ENCODE results near the gene EEF1A1. TPM values are rescaled to one million over a fixed set of nuclear protein-coding genes. Genes with fewer than 3 reads are reported as not detected.
"Not testable (repeated sequence)": the region's sequence is repeated elsewhere in the genome, so short reads cannot be mapped to it uniquely, and the experiment has no call there.

EEF1A1 gene
- total RNA-seq, 4 donors from 2014 or later: 2,654 to 8,743 (median 5,443) TPM

- peaks cover 20 to 62% (median 38%) of the 10 kb centered on the region in 4 donors for H3K4me1 ChIP-seq
- H3K4me3 ChIP-seq: peak overlapping the region; percentile 78 to 95 (median 79)
- 0 to 4% methylated on average over 4 to 37 of the region's 56 CpGs for WGBS, 2 donors (ENCODE audit: low coverage in 1 of 2)
- intact Hi-C loops (cut with DNase I; ENCODE audit: low total_unique reads): loop anchor here (10.0 kb wide), 1 partner anchor 65 kb away; no protein-coding TSS in a partner anchor
- H3K36me3 ChIP-seq: peaks cover 0 to 22% (median 9%) of the 10 kb centered on the region in 4 donors
- no peaks in the 10 kb centered on the region for H3K9me3 ChIP-seq
- H3K27me3 ChIP-seq: no peaks in the 10 kb centered on the region
- peak overlapping the region; percentile 97 to 100 (median 99) for H3K27ac ChIP-seq
- TF ChIP-seq EP300 (IDR thresholded peaks at IDR 0.05; ENCODE audit: low read depth) (no peak), POLR2AphosphoS5 (IDR thresholded peaks at IDR 0.05) (peak; percentile 40 to 82 (median 73))
- peak; percentile 78 for DNase-seq
- in situ Hi-C loops (cut with MboI; ENCODE audit: low pct_ligation_motif_present in 1 of 4, low pct_unique_long_range_greater_than_20kb in 1 of 4, low sequenced_read_pairs in 3 of 4): loop anchor here in 3 of 4 donors (10.0 to 25.0 kb wide), 3 partner anchors 55 to 92 kb away; no protein-coding TSS in a partner anchor
Measured at GRCh38 chr6:73519926-73520687, 725 bp downstream of the EEF1A1 start.

DNA sequence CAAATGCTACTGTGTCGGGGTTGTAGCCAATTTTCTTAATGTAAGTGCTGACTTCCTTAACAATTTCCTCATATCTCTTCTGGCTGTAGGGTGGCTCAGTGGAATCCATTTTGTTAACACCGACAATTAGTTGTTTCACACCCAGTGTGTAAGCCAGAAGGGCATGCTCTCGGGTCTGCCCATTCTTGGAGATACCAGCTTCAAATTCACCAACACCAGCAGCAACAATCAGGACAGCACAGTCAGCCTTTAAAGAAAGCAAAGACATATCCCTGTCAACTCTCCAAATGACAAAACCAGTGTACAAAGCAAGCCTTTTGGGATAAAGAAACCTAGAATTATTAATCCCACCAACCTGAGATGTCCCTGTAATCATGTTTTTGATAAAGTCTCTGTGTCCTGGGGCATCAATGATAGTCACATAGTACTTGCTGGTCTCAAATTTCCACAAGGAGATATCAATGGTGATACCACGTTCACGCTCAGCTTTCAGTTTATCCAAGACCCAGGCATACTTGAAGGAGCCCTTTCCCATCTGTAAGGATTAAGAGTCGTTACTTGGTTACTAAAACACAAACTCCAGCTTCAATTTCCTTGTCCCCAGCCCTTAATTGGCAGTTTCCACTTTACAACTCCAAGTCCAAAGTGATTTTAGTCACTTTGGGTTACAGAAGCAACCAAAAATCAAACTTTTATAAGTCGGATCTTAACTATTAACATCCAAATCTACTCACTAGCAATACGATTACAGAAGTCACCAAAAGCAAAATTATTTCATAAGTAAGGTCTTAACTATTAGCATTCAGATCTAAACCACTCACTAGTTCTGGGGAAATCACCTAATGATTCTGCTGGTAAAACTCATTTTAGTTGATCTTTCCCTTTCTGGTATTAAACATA lies 1.6 kb downstream of the EEF1A1 start:
- intact Hi-C loops (cut with DNase I; ENCODE audit: low total_unique reads); H3K9me3 ChIP-seq; DNase-seq; H3K27me3 ChIP-seq: not testable (repeated sequence)
- peaks cover 0 to 22% (median 9%) of the 10 kb centered on the region in 4 donors for H3K36me3 ChIP-seq
- TF ChIP-seq POLR2AphosphoS5 (IDR thresholded peaks at IDR 0.05): peak in 1 of 3 donors; percentile 8
- in situ Hi-C loops (cut with MboI; ENCODE audit: low pct_ligation_motif_present in 1 of 4, low pct_unique_long_range_greater_than_20kb in 1 of 4, low sequenced_read_pairs in 3 of 4): loop anchor here in 3 of 4 donors (10.0 to 25.0 kb wide), 2 partner anchors 86 to 93 kb away; no protein-coding TSS in a partner anchor
- peak overlapping the region; percentile 78 to 95 (median 79) for H3K4me3 ChIP-seq
- peak overlapping the region; percentile 97 to 100 (median 99) for H3K27ac ChIP-seq
- peaks cover 22 to 65% (median 38%) of the 10 kb centered on the region in 4 donors for H3K4me1 ChIP-seq
- 0 to 5% methylated on average over 4 to 8 of the region's 8 CpGs for WGBS, 2 donors (ENCODE audit: low coverage in 1 of 2)

DNA sequence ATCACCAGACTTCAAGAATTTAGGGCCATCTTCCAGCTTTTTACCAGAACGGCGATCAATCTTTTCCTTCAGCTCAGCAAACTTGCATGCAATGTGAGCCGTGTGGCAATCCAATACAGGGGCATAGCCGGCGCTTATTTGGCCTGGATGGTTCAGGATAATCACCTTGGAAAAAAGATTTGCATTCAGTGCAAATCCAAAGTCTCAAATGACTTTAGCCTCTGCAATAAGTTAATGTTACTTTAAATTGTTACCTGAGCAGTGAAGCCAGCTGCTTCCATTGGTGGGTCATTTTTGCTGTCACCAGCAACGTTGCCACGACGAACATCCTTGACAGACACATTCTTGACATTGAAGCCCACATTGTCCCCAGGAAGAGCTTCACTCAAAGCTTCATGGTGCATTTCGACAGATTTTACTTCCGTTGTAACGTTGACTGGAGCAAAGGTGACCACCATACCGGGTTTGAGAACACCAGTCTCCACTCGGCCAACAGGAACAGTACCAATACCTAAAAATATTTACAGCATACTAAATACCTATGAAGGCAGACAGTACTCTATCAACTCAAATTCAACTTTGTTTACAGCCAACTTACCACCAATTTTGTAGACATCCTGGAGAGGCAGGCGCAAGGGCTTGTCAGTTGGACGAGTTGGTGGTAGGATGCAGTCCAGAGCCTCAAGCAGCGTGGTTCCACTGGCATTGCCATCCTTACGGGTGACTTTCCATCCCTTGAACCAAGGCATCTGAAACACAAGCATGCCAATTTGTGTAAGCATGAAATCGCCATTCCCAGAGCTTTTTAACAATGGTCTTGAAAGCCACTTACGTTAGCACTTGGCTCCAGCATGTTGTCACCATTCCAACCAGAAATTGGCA lies 2.5 kb downstream of the EEF1A1 start:
- DNase-seq; H3K9me3 ChIP-seq; intact Hi-C loops (cut with DNase I; ENCODE audit: low total_unique reads); H3K27me3 ChIP-seq: not testable (repeated sequence)
- peaks cover 0 to 22% (median 9%) of the 10 kb centered on the region in 4 donors for H3K36me3 ChIP-seq
- H3K4me1 ChIP-seq: peaks cover 22 to 61% (median 36%) of the 10 kb centered on the region in 4 donors
- 5 to 13% methylated on average over 4 to 19 of the region's 19 CpGs for WGBS, 2 donors (ENCODE audit: low coverage in 1 of 2)
- peak in 2 of 3 donors; percentile 6 to 74 for TF ChIP-seq POLR2AphosphoS5 (IDR thresholded peaks at IDR 0.05)
- peak overlapping the region; percentile 97 to 100 (median 99) for H3K27ac ChIP-seq
- in situ Hi-C loops (cut with MboI; ENCODE audit: low pct_ligation_motif_present in 1 of 4, low pct_unique_long_range_greater_than_20kb in 1 of 4, low sequenced_read_pairs in 3 of 4): loop anchor here in 3 of 4 donors (10.0 to 25.0 kb wide), 2 partner anchors 86 to 94 kb away; no protein-coding TSS in a partner anchor
- peak overlapping the region in 1 of 4 donors; percentile 78 for H3K4me3 ChIP-seq

GRCh38 chr6:73516514-73517489 lies 4.0 kb downstream of the EEF1A1 start:
- WGBS, 2 donors (ENCODE audit: low coverage in 1 of 2): 53 to 61% methylated on average over 3 to 4 of the region's 4 CpGs
- Histone ChIP-seq H3K36me3 (peaks cover 0 to 22% (median 9%) of the 10 kb centered on the region in 4 donors), H3K27me3 (no peaks in the 10 kb centered on the region), H3K4me3 (no peak overlapping the region), H3K27ac (peak overlapping the region; percentile 61 to 71 (median 64)), H3K9me3 (no peaks in the 10 kb centered on the region), H3K4me1 (peaks cover 19 to 48% (median 26%) of the 10 kb centered on the region in 4 donors)
- TF ChIP-seq, protein P1, sequence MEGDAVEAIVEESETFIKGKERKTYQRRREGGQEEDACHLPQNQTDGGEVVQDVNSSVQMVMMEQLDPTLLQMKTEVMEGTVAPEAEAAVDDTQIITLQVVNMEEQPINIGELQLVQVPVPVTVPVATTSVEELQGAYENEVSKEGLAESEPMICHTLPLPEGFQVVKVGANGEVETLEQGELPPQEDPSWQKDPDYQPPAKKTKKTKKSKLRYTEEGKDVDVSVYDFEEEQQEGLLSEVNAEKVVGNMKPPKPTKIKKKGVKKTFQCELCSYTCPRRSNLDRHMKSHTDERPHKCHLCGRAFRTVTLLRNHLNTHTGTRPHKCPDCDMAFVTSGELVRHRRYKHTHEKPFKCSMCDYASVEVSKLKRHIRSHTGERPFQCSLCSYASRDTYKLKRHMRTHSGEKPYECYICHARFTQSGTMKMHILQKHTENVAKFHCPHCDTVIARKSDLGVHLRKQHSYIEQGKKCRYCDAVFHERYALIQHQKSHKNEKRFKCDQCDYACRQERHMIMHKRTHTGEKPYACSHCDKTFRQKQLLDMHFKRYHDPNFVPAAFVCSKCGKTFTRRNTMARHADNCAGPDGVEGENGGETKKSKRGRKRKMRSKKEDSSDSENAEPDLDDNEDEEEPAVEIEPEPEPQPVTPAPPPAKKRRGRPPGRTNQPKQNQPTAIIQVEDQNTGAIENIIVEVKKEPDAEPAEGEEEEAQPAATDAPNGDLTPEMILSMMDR (IDR thresholded peaks at IDR 0.05): no peak
- no peak for TF ChIP-seq POLR2A (IDR thresholded peaks at IDR 0.05)
- no peak for TF ChIP-seq EP300 (IDR thresholded peaks at IDR 0.05; ENCODE audit: low read depth)
- peak in 1 of 3 donors; percentile 59 for TF ChIP-seq POLR2AphosphoS5 (IDR thresholded peaks at IDR 0.05)
- in situ Hi-C loops (cut with MboI; ENCODE audit: low pct_ligation_motif_present in 1 of 4, low pct_unique_long_range_greater_than_20kb in 1 of 4, low sequenced_read_pairs in 3 of 4): loop anchor here in 3 of 4 donors (10.0 to 25.0 kb wide), 2 partner anchors 88 to 95 kb away; no protein-coding TSS in a partner anchor
- DNase-seq: no peak
- intact Hi-C loops (cut with DNase I; ENCODE audit: low total_unique reads): no loop called here

Measured in transverse colon (tissue), 4 donors.